HG03520 (cell line): Measurements from ENCODE around the gene DUSP7.

Source experiments
- ATAC-seq: cut with Tn5 transposase; IDR thresholded peaks from one replicate; pipeline ENCODE4 v1.9.1; 2021; ENCODE audit warnings: mild to moderate bottlenecking, moderate library complexity; ENCODE audit not compliant: unreplicated experiment

The DUSP7 gene

DNA sequence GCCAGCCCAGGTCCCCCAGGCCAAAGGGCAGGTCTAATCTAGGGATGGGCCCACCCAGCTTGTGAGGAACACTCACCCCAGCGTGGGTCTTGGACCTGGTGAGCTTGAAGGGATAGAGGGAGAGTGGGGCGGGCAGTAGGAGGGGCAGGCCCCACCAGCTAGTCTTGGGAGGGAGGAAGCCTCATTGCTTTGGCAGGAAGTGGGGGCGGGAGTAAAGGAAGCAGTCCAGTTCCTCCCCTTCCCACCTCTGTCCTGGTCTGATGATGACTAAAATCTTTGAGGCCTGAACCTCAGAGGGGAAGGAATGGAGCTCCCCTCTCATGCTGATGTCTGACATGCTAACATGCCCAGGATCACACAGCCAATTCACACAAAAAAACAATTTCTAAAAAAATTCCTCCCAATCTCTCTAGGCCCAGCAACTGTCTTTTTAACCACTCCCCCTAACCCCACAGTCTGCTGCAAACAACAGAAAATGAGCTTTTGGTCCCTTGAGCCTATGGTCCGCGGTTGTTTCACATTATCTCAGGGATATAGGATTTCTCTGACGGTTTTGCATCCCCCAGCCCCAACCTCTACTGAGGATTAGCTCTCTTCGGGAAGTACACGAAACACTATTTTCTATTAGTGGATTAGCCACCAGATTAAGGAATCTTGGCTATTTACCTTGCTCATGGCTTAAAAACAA is 30.7 kb upstream of the DUSP7 start:
- ATAC-seq: no peak

DNA sequence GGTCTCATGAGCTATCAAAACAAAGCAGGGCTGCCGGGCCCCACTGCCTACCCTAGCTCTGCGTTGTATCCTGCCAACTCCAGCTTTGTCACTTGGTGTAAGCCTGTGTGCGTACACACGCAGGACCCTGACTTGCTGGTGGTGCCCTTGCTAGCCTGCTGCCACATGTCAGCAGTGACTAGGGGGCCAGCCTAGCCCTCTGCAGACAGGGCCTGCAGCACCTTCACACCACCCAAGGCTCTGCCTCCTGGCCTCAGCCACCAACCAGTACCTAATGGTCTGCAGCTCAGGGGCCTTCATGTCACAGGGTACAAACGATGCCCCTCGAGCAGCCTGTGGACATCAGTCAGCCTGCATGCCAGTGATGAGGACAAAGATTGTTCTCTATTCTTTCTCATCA is 30.1 kb upstream of the DUSP7 start:
- ATAC-seq: no peak

DNA sequence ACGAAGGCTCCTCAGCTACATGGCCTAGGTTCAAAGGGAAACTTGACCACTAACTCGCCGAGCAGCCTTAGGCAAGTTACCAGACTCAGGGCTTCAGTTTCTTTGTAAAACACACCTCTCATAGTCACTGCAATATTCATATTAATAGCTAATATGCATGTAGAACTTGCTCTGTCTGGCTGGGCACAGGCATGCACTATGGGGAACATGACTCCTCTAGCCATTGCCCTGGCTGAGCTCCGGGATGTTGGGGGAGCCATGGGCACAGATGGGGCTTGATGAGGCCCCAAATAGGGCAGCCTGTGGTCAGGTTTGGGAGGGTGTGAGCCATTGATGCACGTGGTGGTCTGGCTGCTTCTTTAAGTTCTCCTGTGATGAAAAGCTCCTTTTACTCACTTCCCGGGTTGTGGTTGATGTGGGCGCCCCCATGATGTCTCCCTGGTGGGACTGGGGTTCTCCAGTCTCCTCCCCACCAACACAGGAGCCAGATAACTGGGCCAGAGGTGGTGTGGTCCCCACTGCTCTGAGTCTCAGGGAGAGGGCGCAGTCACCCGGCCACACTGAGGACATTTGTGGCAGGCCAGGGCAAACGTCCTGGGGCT is 29.4 kb upstream of the DUSP7 start:
- no peak for ATAC-seq

DNA sequence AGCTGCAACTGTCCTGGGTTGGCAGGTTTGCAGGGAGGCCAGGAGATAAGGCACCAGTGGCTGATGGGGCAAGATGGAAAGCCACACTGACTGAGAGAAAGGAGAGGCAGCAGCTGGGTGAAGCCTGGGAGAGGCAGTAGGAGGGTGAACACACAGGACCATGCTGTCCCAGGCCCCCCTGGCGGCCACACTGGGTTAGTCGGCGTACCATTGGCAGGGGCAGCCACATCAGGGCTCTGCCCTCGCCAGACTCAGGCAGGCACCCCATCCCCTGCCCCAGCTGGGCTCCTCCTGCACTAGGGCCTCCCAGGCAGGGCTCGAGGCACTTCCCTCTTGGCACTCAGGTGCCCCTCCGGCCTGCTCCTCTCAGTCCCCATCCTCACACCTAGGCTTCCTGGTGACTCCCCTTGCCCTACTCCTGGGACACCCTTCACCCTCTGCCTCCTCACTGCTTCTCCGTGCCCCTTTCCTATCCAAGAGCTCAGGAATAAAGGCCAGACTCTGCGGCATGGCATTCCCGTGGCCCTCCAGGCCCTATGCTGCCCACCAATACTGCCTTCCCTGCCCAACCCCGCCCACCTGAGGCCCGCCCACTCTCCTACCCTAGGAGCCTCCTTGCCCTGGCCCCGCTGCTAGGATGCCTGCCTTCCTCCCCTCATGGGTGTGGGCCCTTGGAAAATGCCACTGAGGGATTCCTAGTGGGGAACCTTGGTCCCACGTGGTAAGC is 28.7 kb upstream of the DUSP7 start:
- ATAC-seq: no peak

DNA sequence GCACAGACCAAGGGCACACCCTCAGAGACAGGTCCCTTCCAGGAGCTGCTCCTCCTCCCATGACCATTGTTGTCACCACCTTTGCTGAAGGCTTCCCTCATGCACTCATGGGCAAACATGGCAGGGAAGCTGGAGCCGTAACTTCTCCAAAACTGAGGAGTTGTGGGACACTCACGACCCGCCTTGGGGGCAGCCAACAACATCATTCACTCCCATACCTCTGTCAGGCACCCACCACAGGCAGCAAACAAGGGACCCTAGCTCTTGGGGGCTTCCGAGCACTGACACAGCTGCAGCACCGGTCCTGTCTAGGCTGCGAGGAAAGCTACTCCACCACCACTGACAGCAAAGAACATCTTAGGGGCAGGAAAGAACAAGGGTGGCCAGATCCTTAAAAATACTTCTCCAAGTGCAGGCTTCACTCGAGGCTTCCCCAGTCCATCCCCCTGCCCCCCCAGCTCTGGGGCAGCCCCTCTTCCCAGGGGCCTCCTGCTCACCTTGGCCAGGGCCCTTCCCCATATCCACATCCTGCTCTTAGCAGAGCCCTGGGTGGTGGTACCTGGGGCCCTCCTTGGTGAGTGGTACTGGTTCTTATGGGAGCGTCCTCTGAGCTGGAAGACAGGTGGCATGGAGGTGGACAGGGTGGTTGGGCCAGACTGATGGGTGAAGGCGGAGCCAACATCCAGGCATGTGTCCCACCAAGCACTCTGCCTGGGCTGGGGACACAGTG is 28.0 kb upstream of the DUSP7 start:
- ATAC-seq: no peak

DNA sequence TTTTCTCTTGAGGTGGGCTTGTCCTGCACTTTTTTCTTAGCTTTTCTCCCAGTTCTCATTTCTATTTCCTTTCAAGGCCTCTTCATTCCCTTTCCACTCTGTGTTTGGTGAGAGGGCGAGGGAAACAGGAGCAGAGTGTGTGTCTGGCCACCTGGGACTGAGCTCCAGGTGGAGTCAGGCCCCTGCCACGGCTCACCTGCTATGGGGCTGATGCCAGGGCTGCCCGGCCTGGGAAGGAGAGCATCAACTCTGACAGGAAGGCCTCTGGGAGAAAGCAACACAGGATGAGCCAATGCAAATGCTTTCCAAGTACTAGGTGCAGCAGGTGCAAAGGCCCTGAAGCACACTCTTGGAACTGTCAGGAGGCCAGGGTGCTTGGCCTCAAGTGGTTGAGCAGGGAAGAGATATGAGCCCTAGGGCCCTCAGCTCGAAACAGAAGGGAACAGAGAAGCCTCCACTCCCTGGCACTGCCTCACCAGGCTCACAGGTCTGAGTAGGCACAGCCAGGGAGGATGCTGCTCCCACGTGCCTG is 27.3 kb upstream of the DUSP7 start:
- ATAC-seq: no peak

DNA sequence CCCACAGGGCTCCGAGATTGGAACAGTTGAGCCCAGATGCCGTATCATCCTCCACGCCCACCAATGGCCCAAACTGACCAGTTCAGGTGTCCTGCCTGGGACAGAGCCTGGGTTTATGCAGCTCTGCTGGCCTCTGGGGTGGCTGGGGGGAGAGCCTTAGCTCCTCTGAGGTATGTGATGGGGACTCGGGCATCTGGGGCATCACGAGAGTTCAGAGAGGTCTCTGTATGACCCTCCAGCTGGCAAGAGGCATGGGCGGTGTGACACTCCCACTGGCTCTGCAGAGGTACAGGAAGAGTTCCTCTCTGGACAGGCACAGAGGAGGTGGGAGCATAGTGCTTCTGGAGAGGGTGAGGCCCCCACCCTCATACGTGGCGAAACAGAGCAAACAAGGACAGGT is 26.6 kb upstream of the DUSP7 start:
- no peak for ATAC-seq

DNA sequence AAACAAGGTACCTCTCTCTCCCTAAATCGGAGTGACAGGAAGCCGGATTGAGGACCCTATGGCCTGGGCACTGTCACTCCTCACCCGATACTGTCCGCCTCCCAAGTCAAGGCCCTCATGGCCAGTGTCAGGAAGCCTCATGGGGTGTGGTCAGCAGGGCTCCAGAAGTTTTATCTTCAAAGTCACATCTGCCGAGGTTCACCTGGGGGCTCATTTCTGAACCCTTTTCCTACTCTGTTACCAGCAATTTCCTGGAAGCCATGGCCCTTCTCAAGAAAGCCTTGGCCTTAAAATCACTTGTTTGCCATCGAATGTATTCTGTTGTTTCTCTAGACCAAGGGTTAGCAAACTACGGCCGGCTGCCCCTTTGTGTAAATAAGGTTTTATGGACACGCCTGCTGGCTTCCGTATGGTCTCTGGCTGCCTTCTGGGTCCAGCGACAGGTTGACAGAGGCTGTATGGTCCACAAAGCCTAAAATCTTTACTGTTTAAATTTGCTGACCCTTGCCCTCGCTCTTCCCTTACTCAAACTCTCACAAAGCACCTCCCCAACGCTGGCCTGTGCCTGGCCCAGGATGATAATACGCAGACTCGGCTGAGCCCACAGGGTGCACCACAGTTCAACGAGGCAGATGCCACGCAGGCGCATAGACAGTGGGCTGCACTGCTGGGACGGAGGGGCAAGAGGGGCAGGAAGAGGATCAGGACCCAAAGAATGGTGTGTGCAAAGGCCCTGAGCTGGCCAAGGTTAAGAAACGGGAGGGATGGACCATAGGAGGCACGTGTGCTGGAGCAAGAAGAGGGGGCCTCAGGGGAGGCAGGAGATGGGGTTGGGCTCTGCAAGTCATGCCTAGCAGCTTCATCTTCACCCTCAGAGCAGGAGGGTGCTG is 24.7 kb upstream of the DUSP7 start:
- ATAC-seq: no peak

DNA sequence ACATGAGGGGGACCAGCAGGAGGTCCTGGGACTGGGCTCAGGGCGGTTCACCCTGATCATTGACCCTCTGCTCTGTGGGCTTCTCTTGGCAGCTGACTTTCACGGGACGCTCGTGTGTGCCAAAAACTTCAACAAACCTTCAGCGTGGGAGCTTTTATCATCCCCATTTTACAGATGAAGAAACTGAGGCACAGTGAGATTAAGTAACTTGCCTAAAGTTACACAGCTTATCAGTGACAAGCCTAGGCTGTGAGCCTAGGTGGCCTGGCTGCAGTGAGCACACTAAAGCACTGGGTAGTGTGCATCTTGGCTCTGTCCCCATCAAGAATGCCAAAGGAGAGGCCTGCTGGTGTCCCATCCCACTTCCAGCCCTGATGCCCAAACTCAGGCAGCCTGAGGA is 23.6 kb upstream of the DUSP7 start:
- no peak for ATAC-seq

DNA sequence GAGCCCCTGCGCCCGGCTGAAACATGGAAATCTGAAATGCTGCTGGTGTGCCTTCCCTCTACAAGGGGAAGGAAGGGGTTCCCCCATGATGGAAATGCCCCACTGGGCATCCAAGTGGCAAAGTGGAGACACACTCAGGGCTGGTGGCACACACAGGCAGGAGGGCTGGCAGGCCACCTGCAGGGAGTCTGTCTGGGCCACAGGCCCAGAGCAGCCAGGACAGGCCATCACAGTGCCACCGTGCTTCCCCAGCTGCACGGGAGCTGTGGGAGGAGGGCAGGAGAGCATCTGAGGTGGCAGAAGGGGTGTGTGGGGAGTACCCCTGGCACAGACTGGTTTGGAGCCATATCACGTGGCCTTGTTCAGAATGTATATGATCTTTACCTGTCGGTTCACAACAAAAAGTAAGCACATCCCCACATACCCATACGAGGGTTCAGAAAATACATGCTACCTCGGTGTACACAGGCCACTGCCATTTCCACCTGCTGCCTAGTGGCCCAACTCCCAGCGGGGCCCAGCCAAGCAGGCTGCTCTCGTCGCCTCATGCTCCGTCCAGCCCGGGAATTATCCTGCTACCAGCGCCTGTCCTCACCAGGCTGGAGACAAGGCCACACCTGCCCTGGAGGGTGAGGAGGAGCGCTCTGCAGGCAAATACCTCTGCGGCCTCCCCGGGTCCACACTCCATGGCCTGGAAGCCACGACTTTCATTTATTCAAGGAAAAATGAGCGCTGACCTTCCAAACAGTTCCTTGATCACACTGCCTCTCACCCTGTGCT is 22.6 kb upstream of the DUSP7 start:
- no peak for ATAC-seq

DNA sequence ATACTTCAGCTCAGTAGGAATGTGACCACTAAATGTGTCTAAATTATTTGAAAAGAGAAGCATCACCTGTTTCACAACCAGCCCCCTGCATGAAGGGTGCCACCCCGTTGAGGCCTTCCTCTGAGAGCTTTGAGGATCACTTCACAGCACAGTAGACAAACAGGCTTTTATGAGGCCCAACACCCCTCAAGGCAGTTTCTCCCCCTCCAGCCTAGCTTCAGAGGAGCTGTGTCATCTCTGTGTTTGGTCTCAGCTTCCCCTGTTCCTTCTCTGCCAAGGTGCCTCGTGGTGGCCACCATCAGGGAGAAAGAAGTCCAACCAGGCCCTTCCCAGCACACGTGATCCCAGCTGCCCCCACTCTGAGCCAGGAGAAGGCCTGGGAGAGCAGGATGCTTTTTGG is 21.6 kb upstream of the DUSP7 start:
- no peak for ATAC-seq

DNA sequence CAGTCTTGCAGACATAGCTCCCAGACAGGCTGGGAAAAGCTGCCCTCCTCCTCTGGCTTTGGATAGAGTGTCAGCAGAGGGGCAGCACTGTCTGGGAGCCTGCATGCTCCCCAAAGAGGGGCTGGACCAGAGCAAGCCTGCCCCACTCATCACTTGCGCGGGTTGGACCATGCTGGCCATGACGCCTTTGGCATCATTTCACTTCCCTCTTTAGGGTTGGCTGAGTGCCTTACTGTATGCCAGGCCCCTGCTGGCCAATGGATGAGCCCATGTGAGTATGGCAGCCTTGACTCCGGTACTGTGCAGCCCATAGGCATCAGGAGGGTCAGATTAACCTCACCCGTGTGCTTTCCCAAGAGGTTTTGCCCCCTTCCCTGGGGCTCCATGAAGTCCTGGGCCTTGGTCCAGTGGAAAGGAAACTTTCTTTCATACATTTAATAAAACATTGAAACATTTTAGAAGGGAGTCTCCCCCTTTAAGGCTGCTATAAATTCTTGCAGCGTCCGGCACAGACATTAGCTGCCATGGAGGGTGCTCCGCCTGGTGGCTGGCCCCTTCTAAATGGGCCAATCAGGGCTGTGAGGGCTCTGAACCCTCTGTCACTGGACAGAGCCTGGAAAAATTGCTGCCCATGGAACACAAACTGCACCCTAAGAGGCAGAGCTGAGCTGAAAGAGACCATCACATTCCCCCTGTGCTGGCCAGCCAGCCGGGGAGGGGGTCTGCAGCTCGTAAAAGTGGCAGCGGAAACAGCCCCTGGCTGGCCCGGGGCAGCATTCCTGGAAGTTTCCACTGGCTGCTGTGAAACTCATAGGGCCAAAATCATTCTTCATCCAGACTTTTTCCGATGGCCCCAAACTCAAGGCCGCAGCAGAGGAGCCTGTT is 20.8 kb upstream of the DUSP7 start:
- ATAC-seq: no peak

DNA sequence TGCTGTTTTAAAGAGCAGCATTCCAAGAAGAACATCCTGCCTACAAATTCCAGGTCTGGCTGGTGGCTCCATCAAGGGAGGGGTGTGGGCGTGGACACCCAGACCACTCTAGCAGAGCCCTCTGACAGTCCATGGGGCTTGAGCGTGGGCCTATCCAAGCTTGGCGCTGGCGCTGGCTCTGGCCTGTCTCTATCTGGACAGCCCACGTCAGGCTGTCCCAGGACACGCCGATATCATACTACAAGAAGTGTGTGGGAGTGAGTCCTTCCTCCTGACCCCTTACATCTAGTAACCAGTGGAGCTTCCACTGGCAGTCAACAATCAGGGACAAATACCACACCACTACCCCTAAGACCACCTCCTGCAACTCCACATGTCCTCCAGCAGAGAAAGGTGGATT is 17.1 kb upstream of the DUSP7 start:
- ATAC-seq: no peak

DNA sequence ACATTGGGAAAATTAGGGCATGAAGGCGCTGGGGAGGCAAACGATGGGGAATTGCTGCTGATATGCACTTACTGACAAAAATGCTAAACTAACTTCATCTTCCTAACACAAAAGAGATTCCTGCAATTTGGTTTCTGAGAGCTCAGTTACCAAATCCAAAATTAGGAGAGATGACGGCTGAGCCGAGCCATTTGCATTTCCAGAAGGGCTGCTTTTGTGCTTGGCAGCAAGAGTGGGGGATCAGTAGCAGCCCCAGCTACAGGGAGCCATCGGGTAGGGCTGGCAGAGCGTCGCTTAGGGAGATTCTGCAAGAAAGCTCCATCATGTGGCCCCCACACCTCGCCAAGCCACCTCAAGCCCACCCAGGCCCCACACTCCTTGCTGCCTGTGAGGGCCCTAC is 16.1 kb upstream of the DUSP7 start:
- no peak for ATAC-seq

DNA sequence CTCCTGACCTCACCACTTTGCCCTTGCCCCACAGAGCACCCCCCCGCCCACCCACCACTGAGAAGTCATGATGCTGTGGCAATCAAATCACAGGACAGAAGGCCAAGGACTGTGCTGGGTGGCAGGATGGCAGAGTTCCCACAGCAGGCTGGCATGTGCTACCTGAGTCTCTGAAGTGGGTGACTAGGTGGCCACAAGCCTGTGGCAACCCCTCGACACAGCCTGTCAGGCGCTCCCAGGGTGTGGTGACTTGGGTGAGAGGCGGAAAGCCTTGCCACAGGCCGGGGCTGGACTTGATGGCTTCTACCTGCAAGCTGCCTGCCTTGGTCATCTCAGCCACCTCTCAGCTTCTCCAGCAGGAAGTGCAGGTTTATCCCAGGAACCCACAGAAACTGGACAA is 15.6 kb upstream of the DUSP7 start:
- no peak for ATAC-seq

DNA sequence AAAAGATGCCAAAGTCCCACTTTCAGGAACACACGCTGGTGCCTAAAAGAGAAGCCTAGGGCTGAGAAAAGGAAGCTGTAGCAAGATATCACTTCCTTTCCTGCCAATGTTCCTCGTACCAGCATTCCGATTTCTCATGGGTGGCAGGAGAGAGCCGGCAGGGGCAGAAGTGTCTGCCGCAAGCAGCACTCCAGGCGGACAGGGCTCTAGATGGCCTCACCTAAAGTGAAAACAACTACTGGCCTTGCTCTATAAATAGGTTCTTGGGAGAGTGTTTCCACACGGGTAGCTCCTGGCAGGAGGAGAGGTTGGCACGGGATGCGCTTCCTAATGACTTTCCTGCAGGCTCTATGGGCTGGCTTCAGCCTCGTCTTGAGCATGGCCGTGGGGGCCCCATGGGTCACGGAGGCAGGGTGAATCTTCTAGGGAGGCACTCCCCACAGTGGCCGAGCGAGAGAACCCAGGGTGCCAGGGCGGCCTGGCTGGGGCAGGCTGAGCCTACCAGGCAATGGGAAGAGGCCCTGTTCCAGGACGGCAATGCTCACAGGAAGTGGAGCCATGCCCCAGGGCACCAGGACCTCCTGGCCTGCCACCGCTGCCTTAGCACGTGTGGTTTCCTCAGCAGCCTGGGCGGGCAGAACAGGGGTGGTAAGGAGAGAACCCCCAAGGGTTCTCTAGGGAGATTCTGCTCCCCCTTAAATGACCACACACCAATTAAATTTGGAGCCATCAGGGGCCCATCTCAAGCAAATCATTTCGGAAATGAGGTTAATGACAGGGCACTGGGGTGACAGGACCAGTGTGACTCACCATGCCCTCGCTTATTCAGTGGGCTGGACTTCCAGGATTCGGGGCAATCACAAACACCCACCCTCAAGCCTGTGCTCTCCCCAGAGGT is 14.6 kb upstream of the DUSP7 start:
- no peak for ATAC-seq

DNA sequence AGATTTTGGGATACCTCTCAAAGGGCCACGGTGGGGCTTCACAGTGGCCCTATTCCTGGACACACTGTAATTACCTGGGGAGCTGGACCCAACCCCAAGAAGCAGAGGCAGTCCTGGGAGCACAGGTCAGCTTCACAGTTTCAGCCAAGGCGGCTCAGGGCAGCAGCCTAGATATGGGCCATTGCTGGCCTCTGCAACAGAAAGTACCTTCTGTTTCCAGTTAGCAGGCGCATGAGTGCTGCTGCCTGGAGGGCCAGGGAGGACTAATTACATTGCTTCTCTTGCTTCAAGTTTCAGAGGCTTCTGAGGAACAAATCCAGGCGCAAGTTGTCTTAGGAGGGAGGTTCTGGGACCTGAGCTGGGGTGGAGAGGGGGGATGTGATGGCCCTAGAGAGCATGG is 13.5 kb upstream of the DUSP7 start:
- no peak for ATAC-seq

DNA sequence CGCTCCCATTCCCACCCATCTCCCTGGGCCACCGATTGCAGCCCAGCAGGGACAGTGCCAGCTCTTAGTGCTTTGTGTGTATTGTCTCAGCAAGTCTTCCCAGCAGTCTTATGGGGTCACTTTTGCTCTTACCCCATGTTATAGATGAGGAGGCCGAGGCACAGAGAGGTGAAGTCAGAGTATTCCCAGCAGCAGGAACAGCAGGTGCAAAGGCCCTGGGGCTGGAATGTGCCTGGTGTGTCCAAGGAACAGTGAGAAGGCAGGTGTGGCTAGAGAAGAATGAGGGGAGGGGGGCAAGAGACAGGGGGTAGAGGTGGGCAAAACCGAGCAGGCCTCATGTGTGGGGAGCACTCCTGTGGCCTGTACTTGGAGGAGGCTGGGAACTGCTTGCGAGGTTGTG is 12.8 kb upstream of the DUSP7 start:
- ATAC-seq: no peak
